OCI-LY1 (cell line): Measurements from ENCODE around the gene LRRC70.

ENCODE experiments used
- CTCF ChIP-seq: fragments of 200-600 bp; sonication (generic), shearing (Covaris generic); IDR thresholded peaks from 2 replicates; pipeline ENCODE4 v1.5.1; 2017; ENCODE audit warnings: mild to moderate bottlenecking, antibody characterized with exemption, low read length, moderate library complexity, mixed read lengths
- EZH2 ChIP-seq: fragments of 200-600 bp; sonication (generic), shearing (Covaris generic); IDR thresholded peaks from 2 replicates; pipeline ENCODE4 v1.8.0; 2017; ENCODE audit warnings: borderline replicate concordance, mixed run types, mild to moderate bottlenecking, antibody characterized with exemption, low read length, moderate library complexity, mixed read lengths

- TF ChIP-seq CTCF (no peak), EZH2 (no peak)
Measured at GRCh38 chr5:62627901-62628300, 49.3 kb downstream of the LRRC70 start.
